Left cardiac atrium (tissue), 4 donors: ENCODE measurements around the gene TBC1D9. TPM values are rescaled to one million over a fixed set of nuclear protein-coding genes. Genes with fewer than 3 reads are reported as not detected.

Experiments
- ATAC-seq, 2 donors: fragments of 200-7000 bp; cut with Tn5 transposase; one replicate each; pipeline ENCODE4 v1.9.1; 2020; ENCODE audit warnings: mild to moderate bottlenecking in 2 of 2, moderate library complexity in 2 of 2
- DNase-seq: peaks from one replicate; pipeline ENCODE4 v3.0.0-alpha.2; 2020
- intact Hi-C, 2 donors: fragments of 100-400 bp; cut with DNase I; formaldehyde crosslinking; loops; one replicate each; pipeline versions ENCODE4 v1.14.1 to v1.15.1; 2022 to 2023
- total RNA-seq, 2 donors: library from RNA; stranded (reverse); fragmentation: NEBNext Ultra II Directional; extraction: Animal tissue kit (Norgen Biotek cat#: 25700); gene quantifications; one replicate each; pipeline ENCODE4 v1.2.1, GENCODE V29; 2021
- donor health status: DM: no; HTN: yes; CAD: no.
- donor health status: DM: no; HTN: yes; CAD: no; lungs with severe emphysema.
- donor health status: DM: yes; HTN: yes; CAD: no.
- donor health status: Dilated cardiomyopathy.

TBC1D9 gene
- total RNA-seq, 2 donors from 2014 or later: 15.6 to 17.2 TPM

- ATAC-seq (no peak), DNase-seq (no peak)
- intact Hi-C loops: no loop called here
Measured at GRCh38 chr4:140729344-140730049, 26.7 kb downstream of the TBC1D9 start.

- DNase-seq (no peak), ATAC-seq (peak; percentile 45 to 61)
- intact Hi-C loops: no loop called here
Measured at GRCh38 chr4:140726776-140727500, 29.2 kb downstream of the TBC1D9 start.

GRCh38 chr4:140725556-140725955, 30.6 kb downstream of the TBC1D9 start:
- intact Hi-C loops: no loop called here
- ATAC-seq (no peak), DNase-seq (no peak)

GRCh38 chr4:140724760-140725159, 31.4 kb downstream of the TBC1D9 start:
- intact Hi-C loops: no loop called here
- ATAC-seq (no peak), DNase-seq (no peak)

GRCh38 chr4:140720387-140721304, 35.5 kb downstream of the TBC1D9 start:
- DNase-seq (no peak), ATAC-seq (peak in 1 of 2 donors; percentile 9)
- intact Hi-C loops: no loop called here

- intact Hi-C loops: no loop called here
- ATAC-seq: no peak
- DNase-seq: no peak
Measured at GRCh38 chr4:140719686-140720085, 36.5 kb downstream of the TBC1D9 start.

GRCh38 chr4:140719022-140719421, 37.2 kb downstream of the TBC1D9 start:
- no peak for DNase-seq
- ATAC-seq: peak in 1 of 2 donors; percentile 73
- intact Hi-C loops: no loop called here

GRCh38 chr4:140718241-140718952, 37.8 kb downstream of the TBC1D9 start:
- intact Hi-C loops: no loop called here
- ATAC-seq (peak in 1 of 2 donors; percentile 21), DNase-seq (no peak)

GRCh38 chr4:140717313-140717712, 38.9 kb downstream of the TBC1D9 start:
- ATAC-seq: no peak
- intact Hi-C loops: no loop called here
- no peak for DNase-seq

GRCh38 chr4:140715119-140715518, 41.1 kb downstream of the TBC1D9 start:
- intact Hi-C loops: no loop called here
- ATAC-seq (no peak), DNase-seq (no peak)

GRCh38 chr4:140711910-140712309, 44.3 kb downstream of the TBC1D9 start:
- peak in 1 of 2 donors; percentile 61 for ATAC-seq
- no peak for DNase-seq
- intact Hi-C loops: no loop called here

GRCh38 chr4:140710908-140711622, 45.1 kb downstream of the TBC1D9 start:
- intact Hi-C loops: no loop called here
- DNase-seq: no peak

GRCh38 chr4:140707325-140707724, 48.9 kb downstream of the TBC1D9 start:
- ATAC-seq: no peak
- intact Hi-C loops: no loop called here
- DNase-seq: no peak

More at GRCh38 chr4:140710908-140711622, 45.1 kb downstream of the TBC1D9 start:
- ATAC-seq: no peak

GRCh38 chr4:140706665-140707064, 49.5 kb downstream of the TBC1D9 start:
- DNase-seq (no peak), ATAC-seq (no peak)
- intact Hi-C loops: no loop called here

- DNase-seq: no peak
- ATAC-seq: no peak
- intact Hi-C loops: no loop called here
Measured at GRCh38 chr4:140706276-140706625, 49.9 kb downstream of the TBC1D9 start.

GRCh38 chr4:140705625-140706275, 50.4 kb downstream of the TBC1D9 start:
- intact Hi-C loops: no loop called here
- ATAC-seq: no peak
- DNase-seq: no peak

GRCh38 chr4:140704964-140705363, 51.2 kb downstream of the TBC1D9 start:
- no peak for ATAC-seq
- intact Hi-C loops: no loop called here
- no peak for DNase-seq

- DNase-seq: no peak
- intact Hi-C loops: no loop called here
- ATAC-seq: no peak
Measured at GRCh38 chr4:140704392-140704960, 51.7 kb downstream of the TBC1D9 start.
